Measurements from ENCODE around the gene PRR30.

DNA sequence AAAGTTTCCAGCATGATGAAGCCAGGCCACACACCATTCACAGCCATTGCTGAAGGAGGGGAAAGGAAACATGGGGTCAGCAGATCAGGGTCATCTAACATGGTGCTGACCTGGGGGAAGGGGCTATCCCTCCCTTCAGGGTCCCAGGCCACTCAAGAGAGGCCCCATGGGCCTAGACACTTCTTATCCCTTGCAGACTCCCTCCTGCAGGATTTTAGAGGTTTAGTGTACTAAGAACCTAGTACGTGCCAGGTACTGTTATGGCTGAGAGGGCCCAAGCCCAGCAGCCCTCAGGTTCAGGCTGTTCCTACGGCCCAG lies 43.8 kb downstream of the PRR30 start:
- no peak for TF ChIP-seq POLR2A (IDR thresholded peaks at IDR 0.05)
- TF ChIP-seq, protein P1, sequence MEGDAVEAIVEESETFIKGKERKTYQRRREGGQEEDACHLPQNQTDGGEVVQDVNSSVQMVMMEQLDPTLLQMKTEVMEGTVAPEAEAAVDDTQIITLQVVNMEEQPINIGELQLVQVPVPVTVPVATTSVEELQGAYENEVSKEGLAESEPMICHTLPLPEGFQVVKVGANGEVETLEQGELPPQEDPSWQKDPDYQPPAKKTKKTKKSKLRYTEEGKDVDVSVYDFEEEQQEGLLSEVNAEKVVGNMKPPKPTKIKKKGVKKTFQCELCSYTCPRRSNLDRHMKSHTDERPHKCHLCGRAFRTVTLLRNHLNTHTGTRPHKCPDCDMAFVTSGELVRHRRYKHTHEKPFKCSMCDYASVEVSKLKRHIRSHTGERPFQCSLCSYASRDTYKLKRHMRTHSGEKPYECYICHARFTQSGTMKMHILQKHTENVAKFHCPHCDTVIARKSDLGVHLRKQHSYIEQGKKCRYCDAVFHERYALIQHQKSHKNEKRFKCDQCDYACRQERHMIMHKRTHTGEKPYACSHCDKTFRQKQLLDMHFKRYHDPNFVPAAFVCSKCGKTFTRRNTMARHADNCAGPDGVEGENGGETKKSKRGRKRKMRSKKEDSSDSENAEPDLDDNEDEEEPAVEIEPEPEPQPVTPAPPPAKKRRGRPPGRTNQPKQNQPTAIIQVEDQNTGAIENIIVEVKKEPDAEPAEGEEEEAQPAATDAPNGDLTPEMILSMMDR (IDR thresholded peaks at IDR 0.05): no peak

All from thyroid gland (tissue), 4 donors.